Mesodermal cell (in vitro differentiated cells): ENCODE measurements around the gene KRTAP9-4.

ENCODE experiments used
- H3K27ac ChIP-seq: 2 replicates; pipeline ENCODE4 v1.7.0; 2013; ENCODE audit warnings: mild to moderate bottlenecking, low read depth, low read length, moderate library complexity; ENCODE audit not compliant: severe bottlenecking
- H3K36me3 ChIP-seq: 2 replicates; pipeline ENCODE4 v1.7.1; 2013; ENCODE audit warnings: mild to moderate bottlenecking, low read length, moderate library complexity; ENCODE audit not compliant: control insufficient read depth, insufficient read depth
- H3K4me1 ChIP-seq: one replicate; pipeline ENCODE4 v1.7.1; 2013; ENCODE audit warnings: mild to moderate bottlenecking, low read length; ENCODE audit not compliant: insufficient read depth, control insufficient read depth, poor library complexity, severe bottlenecking
- H3K4me3 ChIP-seq: 2 replicates; pipeline ENCODE4 v1.7.0; 2013; ENCODE audit warnings: low read length, control low read depth, mild to moderate bottlenecking; ENCODE audit not compliant: insufficient read depth, poor library complexity, severe bottlenecking; ENCODE audit errors: extremely low read depth
- H3K9me3 ChIP-seq: 2 replicates; pipeline ENCODE4 v1.7.1; 2013; ENCODE audit warnings: mild to moderate bottlenecking, low read length, moderate library complexity; ENCODE audit not compliant: control insufficient read depth
- WGBS, 2 experiments: methylation state at CpG; one replicate each; pipeline ENCODE4 v1.1.5; 2013; ENCODE audit warnings: missing lambda C conversion rate in 2 of 2; ENCODE audit not compliant: insufficient coverage in 2 of 2; 5-methylcytosine and 5-hydroxymethylcytosine counted together

The KRTAP9-4 gene

GRCh38 chr17:41298458-41299135 lies 49.1 kb downstream of the KRTAP9-4 start:
- 88 to 91% methylated on average over 8 to 13 of the region's 20 CpGs for WGBS, 2 experiments

More at GRCh38 chr17:41298458-41299135, 49.1 kb downstream of the KRTAP9-4 start:
- Histone ChIP-seq H3K27ac (no peak overlapping the region), H3K9me3 (no peaks in the 10 kb centered on the region), H3K36me3 (no peaks in the 10 kb centered on the region), H3K4me1 (no peaks in the 10 kb centered on the region), H3K4me3 (no peak overlapping the region)
